Activated T-cell treated with anti-CD3 and anti-CD28 coated beads, Interleukin-2, amount 50 U/mL, for 24 hours (primary cell): ENCODE measurements around the gene DOCK3.

Experiments used
- DNase-seq: peaks from one replicate; pipeline ENCODE4 v3.0.0-alpha.2; 2020
- H3K27ac Mint-ChIP-seq: 2 replicates; pipeline ENCODE4 v1.8.0; 2020; ENCODE audit warnings: mild to moderate bottlenecking, mixed read lengths
- H3K27me3 Mint-ChIP-seq: 2 replicates; pipeline ENCODE4 v1.8.0; 2020; ENCODE audit warnings: mixed read lengths
- H3K36me3 Mint-ChIP-seq: 2 replicates; pipeline ENCODE4 v1.8.0; 2020; ENCODE audit warnings: low read depth, mixed read lengths
- H3K4me1 Mint-ChIP-seq: 2 replicates; pipeline ENCODE4 v1.8.0; 2020; ENCODE audit warnings: low read depth, mixed read lengths
- H3K4me3 Mint-ChIP-seq: 2 replicates; pipeline ENCODE4 v1.8.0; 2020; ENCODE audit warnings: mild to moderate bottlenecking, moderate library complexity, mixed read lengths
- H3K9me3 Mint-ChIP-seq: 2 replicates; pipeline ENCODE4 v1.8.0; 2020; ENCODE audit warnings: mixed read lengths

The DOCK3 gene

GRCh38 chr3:51268132-51268531, 593.4 kb downstream of the DOCK3 start:
- H3K9me3 Mint-ChIP-seq: peaks cover 3% of the 10 kb centered on the region
- no peak overlapping the region for H3K4me3 Mint-ChIP-seq
- no peak for DNase-seq
- no peaks in the 10 kb centered on the region for H3K27me3 Mint-ChIP-seq
- no peak overlapping the region for H3K27ac Mint-ChIP-seq
- no peaks in the 10 kb centered on the region for H3K36me3 Mint-ChIP-seq
- H3K4me1 Mint-ChIP-seq: peaks cover 25% of the 10 kb centered on the region

- DNase-seq: no peak
- Mint-ChIP-seq H3K4me1 (peaks cover 26% of the 10 kb centered on the region), H3K36me3 (no peaks in the 10 kb centered on the region), H3K27ac (no peak overlapping the region), H3K4me3 (no peak overlapping the region), H3K27me3 (no peaks in the 10 kb centered on the region), H3K9me3 (peaks cover 3% of the 10 kb centered on the region)
Measured at GRCh38 chr3:51269466-51269865, 594.7 kb downstream of the DOCK3 start.

DNA sequence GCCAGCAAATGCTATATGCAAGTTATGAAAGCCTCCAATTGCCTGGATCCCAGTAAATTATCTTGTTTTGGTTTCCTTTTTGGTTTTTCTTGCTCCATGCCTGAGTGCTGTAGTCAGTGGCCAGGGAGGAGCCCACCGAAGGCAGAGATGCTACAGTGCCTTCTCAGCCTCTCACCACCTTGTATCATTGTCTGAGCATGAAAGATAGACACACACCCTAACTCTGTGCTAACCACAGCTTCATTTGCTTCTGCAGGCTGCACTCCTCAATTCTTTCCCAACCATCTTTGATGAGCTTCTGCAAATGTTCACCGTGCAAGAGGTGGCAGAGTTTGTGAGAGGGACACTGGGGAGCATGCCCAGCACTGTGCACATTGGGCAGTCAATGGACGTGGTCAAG, 595.8 kb downstream of the DOCK3 start:
- Mint-ChIP-seq H3K27ac (peak overlapping the region; percentile 83), H3K4me3 (no peak overlapping the region), H3K4me1 (peaks cover 32% of the 10 kb centered on the region)

GRCh38 chr3:51271172-51271571, 596.4 kb downstream of the DOCK3 start:
- no peaks in the 10 kb centered on the region for H3K36me3 Mint-ChIP-seq
- H3K27ac Mint-ChIP-seq: peak overlapping the region; percentile 83
- H3K4me1 Mint-ChIP-seq: peaks cover 32% of the 10 kb centered on the region
- H3K4me3 Mint-ChIP-seq: no peak overlapping the region
- H3K9me3 Mint-ChIP-seq: peaks cover 3% of the 10 kb centered on the region
- no peaks in the 10 kb centered on the region for H3K27me3 Mint-ChIP-seq
- DNase-seq: no peak

More for the DNA sequence above, 595.8 kb downstream of the DOCK3 start:
- DNase-seq: no peak
- peaks cover 3% of the 10 kb centered on the region for H3K9me3 Mint-ChIP-seq
- H3K27me3 Mint-ChIP-seq: no peaks in the 10 kb centered on the region
- H3K36me3 Mint-ChIP-seq: no peaks in the 10 kb centered on the region

GRCh38 chr3:51274052-51274451, 599.3 kb downstream of the DOCK3 start:
- no peaks in the 10 kb centered on the region for H3K27me3 Mint-ChIP-seq
- H3K27ac Mint-ChIP-seq: no peak overlapping the region
- peaks cover 30% of the 10 kb centered on the region for H3K4me1 Mint-ChIP-seq
- no peaks in the 10 kb centered on the region for H3K36me3 Mint-ChIP-seq
- no peaks in the 10 kb centered on the region for H3K9me3 Mint-ChIP-seq
- DNase-seq: no peak
- H3K4me3 Mint-ChIP-seq: no peak overlapping the region

DNA sequence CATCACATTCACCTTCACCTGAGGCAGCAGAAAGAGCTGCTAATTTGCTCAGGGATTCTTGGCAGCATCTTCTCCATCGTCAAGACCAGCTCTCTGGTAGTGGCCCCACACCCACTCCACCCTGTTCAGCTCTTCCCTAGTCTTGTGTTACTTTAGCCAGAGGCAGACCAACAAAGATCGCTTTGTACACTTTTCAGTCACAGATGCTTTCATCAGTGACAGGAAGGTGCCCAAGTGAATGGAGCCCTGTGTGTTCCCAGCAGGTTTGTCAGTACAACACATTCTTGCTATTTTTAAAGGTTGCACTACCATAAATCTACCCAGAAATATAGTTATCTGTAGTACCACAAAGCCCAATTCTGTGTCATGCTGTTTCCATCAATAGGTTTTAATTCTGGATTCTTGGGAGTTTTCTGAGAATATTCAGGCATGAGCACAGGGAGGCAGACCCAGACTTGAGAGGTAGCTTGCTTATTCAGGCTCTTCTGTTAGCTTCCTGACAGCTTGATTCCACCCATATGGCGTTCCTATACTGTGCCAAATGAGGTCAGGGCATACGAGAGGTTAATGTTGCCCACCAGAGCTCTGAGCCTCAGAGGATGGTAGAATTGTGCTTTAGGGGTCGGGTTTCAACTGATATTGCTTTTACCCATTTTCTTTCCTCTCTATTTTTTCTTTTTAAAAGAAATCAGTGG, 600.5 kb downstream of the DOCK3 start:
- Mint-ChIP-seq H3K36me3 (no peaks in the 10 kb centered on the region), H3K4me1 (peaks cover 21% of the 10 kb centered on the region), H3K9me3 (no peaks in the 10 kb centered on the region), H3K4me3 (no peak overlapping the region), H3K27me3 (no peaks in the 10 kb centered on the region), H3K27ac (no peak overlapping the region)
- DNase-seq: no peak

DNA sequence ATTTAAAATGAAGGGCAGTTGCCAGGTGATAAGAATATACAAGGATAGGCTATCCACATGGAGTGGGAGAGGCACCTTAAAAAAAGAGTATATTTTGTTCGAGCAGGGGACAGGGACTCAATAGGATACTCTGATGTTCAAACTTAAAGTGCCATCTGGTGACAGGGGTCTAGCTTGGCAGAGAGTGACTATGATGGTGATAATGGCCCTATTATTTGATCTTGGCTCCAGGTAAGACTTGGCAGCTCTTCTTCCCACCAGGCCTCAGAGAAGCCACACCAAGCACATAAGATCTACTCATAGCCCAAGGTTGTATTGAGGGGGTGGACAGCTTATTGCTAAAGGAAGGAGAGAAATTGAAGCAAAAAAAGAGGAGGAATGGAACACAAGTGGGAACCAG, 601.3 kb downstream of the DOCK3 start:
- Mint-ChIP-seq H3K4me3 (no peak overlapping the region), H3K9me3 (no peaks in the 10 kb centered on the region), H3K27ac (no peak overlapping the region), H3K36me3 (no peaks in the 10 kb centered on the region), H3K4me1 (peaks cover 13% of the 10 kb centered on the region), H3K27me3 (no peaks in the 10 kb centered on the region)
- DNase-seq: no peak

GRCh38 chr3:51279448-51279847, 604.7 kb downstream of the DOCK3 start:
- H3K9me3 Mint-ChIP-seq: no peaks in the 10 kb centered on the region
- peaks cover 2% of the 10 kb centered on the region for H3K36me3 Mint-ChIP-seq
- DNase-seq: no peak
- H3K4me3 Mint-ChIP-seq: no peak overlapping the region
- H3K27ac Mint-ChIP-seq: no peak overlapping the region
- H3K4me1 Mint-ChIP-seq: peaks cover 6% of the 10 kb centered on the region
- H3K27me3 Mint-ChIP-seq: no peaks in the 10 kb centered on the region

GRCh38 chr3:51280176-51280575, 605.4 kb downstream of the DOCK3 start:
- H3K27ac Mint-ChIP-seq: no peak overlapping the region
- H3K9me3 Mint-ChIP-seq: peaks cover 3% of the 10 kb centered on the region
- no peak overlapping the region for H3K4me3 Mint-ChIP-seq
- peaks cover under 1% of the 10 kb centered on the region for H3K4me1 Mint-ChIP-seq
- no peak for DNase-seq
- H3K27me3 Mint-ChIP-seq: no peaks in the 10 kb centered on the region
- H3K36me3 Mint-ChIP-seq: peaks cover 4% of the 10 kb centered on the region

DNA sequence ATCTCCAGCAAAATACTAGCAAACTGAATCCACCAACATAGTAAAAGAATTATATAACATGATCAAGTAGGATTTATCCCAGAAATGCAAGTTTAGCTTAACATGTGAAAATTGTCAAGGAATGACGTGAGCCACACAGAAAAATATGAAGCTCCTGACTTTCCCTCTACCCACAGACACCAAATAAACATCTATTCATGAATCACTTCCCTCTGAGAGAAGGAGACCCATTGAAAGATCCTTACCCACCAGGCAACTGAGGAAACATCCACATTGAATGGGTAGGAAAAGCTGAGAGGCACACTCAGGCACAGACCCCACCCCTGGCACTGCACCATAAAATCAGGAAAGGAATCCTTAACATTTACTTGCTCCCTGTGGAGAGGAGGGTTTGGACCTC, 608.2 kb downstream of the DOCK3 start:
- peaks cover 12% of the 10 kb centered on the region for H3K36me3 Mint-ChIP-seq
- H3K27ac Mint-ChIP-seq: no peak overlapping the region
- no peak overlapping the region for H3K4me3 Mint-ChIP-seq

GRCh38 chr3:51283421-51283820, 608.7 kb downstream of the DOCK3 start:
- no peak for DNase-seq
- Mint-ChIP-seq H3K4me3 (no peak overlapping the region), H3K9me3 (peaks cover 19% of the 10 kb centered on the region), H3K27ac (no peak overlapping the region), H3K4me1 (no peaks in the 10 kb centered on the region), H3K36me3 (peaks cover 12% of the 10 kb centered on the region), H3K27me3 (no peaks in the 10 kb centered on the region)

More for the DNA sequence above, 608.2 kb downstream of the DOCK3 start:
- Mint-ChIP-seq H3K4me1 (no peaks in the 10 kb centered on the region), H3K9me3 (peaks cover 19% of the 10 kb centered on the region), H3K27me3 (no peaks in the 10 kb centered on the region)
- DNase-seq: no peak

DNA sequence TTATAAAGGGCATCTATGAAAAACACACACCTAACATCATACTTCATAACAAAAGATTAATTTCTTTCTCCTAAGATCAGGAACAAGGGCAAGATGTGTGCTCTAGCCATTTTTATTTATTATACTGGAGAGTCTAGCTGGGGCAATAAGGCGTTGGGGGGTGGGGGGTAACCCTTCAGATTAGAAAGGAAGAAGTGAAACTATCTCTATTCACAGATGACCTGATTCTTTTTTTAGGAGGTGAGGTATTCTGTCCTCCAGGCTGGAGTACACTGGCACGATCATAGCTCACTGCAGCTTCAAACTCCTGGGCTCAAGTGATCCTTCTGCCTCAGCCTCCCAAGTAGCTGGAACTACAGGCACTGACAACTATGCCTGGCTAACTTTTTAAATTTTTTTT, 620.9 kb downstream of the DOCK3 start:
- no peak for DNase-seq
- Mint-ChIP-seq H3K27me3 (no peaks in the 10 kb centered on the region), H3K4me3 (no peak overlapping the region), H3K27ac (no peak overlapping the region), H3K4me1 (no peaks in the 10 kb centered on the region), H3K36me3 (no peaks in the 10 kb centered on the region), H3K9me3 (peaks cover 9% of the 10 kb centered on the region)

- H3K27ac Mint-ChIP-seq: no peak overlapping the region
- no peaks in the 10 kb centered on the region for H3K27me3 Mint-ChIP-seq
- H3K36me3 Mint-ChIP-seq: no peaks in the 10 kb centered on the region
- no peak overlapping the region for H3K4me3 Mint-ChIP-seq
- H3K9me3 Mint-ChIP-seq: peaks cover 8% of the 10 kb centered on the region
- no peaks in the 10 kb centered on the region for H3K4me1 Mint-ChIP-seq
- DNase-seq: no peak
Measured at GRCh38 chr3:51297333-51297732, 622.6 kb downstream of the DOCK3 start.

DNA sequence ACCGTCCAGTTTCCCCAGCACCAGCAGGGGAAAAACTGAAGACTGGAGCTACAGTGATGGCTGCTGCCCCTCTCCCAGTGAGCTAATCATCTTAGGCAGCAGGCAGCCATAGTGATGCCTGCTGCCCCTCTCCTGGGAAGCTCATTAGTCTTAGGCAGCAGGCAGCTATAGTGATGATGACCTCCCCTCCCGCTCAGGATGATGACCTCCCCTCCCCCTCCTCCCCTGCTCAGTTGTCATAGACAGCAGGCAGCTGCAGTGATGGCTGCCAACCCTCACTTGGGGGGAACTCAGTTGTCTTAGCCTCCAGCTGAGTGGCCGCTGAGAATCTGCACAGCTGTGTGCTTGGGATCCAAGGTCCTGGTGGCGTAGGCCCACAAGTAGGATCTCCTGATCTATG, 629.5 kb downstream of the DOCK3 start:
- no peaks in the 10 kb centered on the region for H3K27me3 Mint-ChIP-seq
- peaks cover 24% of the 10 kb centered on the region for H3K9me3 Mint-ChIP-seq
- H3K36me3 Mint-ChIP-seq: peaks cover 6% of the 10 kb centered on the region
- no peaks in the 10 kb centered on the region for H3K4me1 Mint-ChIP-seq
- H3K27ac Mint-ChIP-seq: no peak overlapping the region
- DNase-seq: no peak
- H3K4me3 Mint-ChIP-seq: no peak overlapping the region

GRCh38 chr3:51306093-51306492, 631.4 kb downstream of the DOCK3 start:
- Mint-ChIP-seq H3K27me3 (no peaks in the 10 kb centered on the region), H3K4me1 (no peaks in the 10 kb centered on the region), H3K9me3 (peaks cover 24% of the 10 kb centered on the region), H3K27ac (no peak overlapping the region), H3K4me3 (no peak overlapping the region), H3K36me3 (peaks cover 6% of the 10 kb centered on the region)
- no peak for DNase-seq

- H3K4me1 Mint-ChIP-seq: no peaks in the 10 kb centered on the region
- no peak overlapping the region for H3K27ac Mint-ChIP-seq
- H3K27me3 Mint-ChIP-seq: no peaks in the 10 kb centered on the region
- H3K36me3 Mint-ChIP-seq: peaks cover 6% of the 10 kb centered on the region
- DNase-seq: no peak
- no peak overlapping the region for H3K4me3 Mint-ChIP-seq
- peaks cover 16% of the 10 kb centered on the region for H3K9me3 Mint-ChIP-seq
Measured at GRCh38 chr3:51307458-51307857, 632.7 kb downstream of the DOCK3 start.
